Prostate gland (tissue), 2 donors: ENCODE measurements around the gene KAZN. TPM values are rescaled to one million over a fixed set of nuclear protein-coding genes. Genes with fewer than 3 reads are reported as not detected.

Experiments
- DNase-seq: peaks from one replicate; pipeline ENCODE4 v3.0.0-alpha.2; 2019; ENCODE audit warnings: low spot score
- H3K27ac ChIP-seq, 2 donors: fragments of 200-600 bp; sonication (generic); 2 replicates each; pipeline ENCODE4 v1.5.1; 2017 to 2019
- H3K27me3 ChIP-seq: fragments of 200-600 bp; sonication (generic); replicated peaks from 2 replicates; pipeline ENCODE4 v1.5.1; 2019; ENCODE audit not compliant: insufficient read depth
- H3K36me3 ChIP-seq, 2 donors: fragments of 200-600 bp; sonication (generic); 1 replicate in 1 of 2; 2 replicates in 1 of 2; pipeline versions ENCODE4 v1.5.1 to v1.8.1; 2017 to 2019
- H3K4me1 ChIP-seq: fragments of 200-600 bp; sonication (generic); replicated peaks from 2 replicates; pipeline ENCODE4 v1.5.1; 2019
- H3K4me3 ChIP-seq, 2 donors: fragments of 200-600 bp; sonication (generic); 2 replicates each; pipeline ENCODE4 v1.5.1; 2017 to 2019
- H3K9me3 ChIP-seq: fragments of 200-600 bp; sonication (generic); 2 replicates; pipeline ENCODE4 v1.5.1; 2017
- POLR2A ChIP-seq: fragments of 450-650 bp; IDR thresholded peaks from one replicate; pipeline ENCODE4 v1.6.1; 2016; ENCODE audit warnings: antibody characterized with exemption, mild to moderate bottlenecking
- POLR2AphosphoS5 ChIP-seq: sonication (generic); formaldehyde crosslinking; IDR thresholded peaks from one replicate; pipeline ENCODE4 v1.6.1; 2017; ENCODE audit warnings: antibody characterized with exemption
- WGBS: methylation state at CpG from one replicate; pipeline ENCODE4 v1.1.5; 2018; 5-methylcytosine and 5-hydroxymethylcytosine counted together
- intact Hi-C: fragments of 100-400 bp; cut with DNase I; formaldehyde crosslinking; loops from one replicate; pipeline ENCODE4 v1.14.2; 2022
- total RNA-seq, 2 donors: library from RNA; depleted of rRNA; stranded (reverse); fragments of >200 nt; gene quantifications; one replicate each; pipeline ENCODE4 v1.1.0, GENCODE V29; 2016
- TF ChIP-seq, protein P1 (sequence below), 4 experiments: fragments of 200-600 bp in 2 of 4; fragments of 450-650 bp in 2 of 4; sonication (generic) in 2 of 4; IDR thresholded peaks; 1 replicate in 3 of 4; 2 replicates in 1 of 4; pipeline ENCODE4 v1.5.1; 2016 to 2019; ENCODE audit warnings: antibody characterized with exemption in 4 of 4, mild to moderate bottlenecking in 2 of 4, moderate library complexity in 2 of 4

Gene KAZN
- total RNA-seq, 2 donors from 2014 or later: 8.3 to 12.7 TPM

DNA sequence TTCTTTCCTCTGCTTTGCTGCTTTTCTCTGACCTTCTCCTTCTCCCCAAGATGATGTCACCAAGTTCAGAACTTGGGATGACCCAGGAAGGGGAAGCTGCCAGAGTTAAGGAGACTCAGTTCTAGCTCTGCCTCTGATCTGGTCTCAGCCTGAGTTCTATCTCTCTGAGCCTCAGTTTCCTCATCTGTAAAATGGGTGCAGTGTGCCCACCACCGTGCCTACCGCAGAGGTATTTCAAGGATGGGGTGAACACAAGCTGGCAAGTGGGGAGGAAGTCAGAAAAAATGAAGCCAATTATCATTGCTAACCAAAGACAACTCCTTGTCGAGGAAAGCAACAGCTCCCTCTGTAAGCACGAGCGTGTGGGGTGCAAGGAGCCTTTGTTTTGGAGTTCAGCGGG lies 249.7 kb downstream of the KAZN start:
- WGBS: 90% methylated on average over 6 of the region's 6 CpGs
- H3K36me3 ChIP-seq: no peaks in the 10 kb centered on the region
- DNase-seq: no peak
- H3K9me3 ChIP-seq: no peaks in the 10 kb centered on the region
- H3K27ac ChIP-seq: no peak overlapping the region
- TF ChIP-seq POLR2A (no peak), POLR2AphosphoS5 (no peak)
- TF ChIP-seq, protein P1, sequence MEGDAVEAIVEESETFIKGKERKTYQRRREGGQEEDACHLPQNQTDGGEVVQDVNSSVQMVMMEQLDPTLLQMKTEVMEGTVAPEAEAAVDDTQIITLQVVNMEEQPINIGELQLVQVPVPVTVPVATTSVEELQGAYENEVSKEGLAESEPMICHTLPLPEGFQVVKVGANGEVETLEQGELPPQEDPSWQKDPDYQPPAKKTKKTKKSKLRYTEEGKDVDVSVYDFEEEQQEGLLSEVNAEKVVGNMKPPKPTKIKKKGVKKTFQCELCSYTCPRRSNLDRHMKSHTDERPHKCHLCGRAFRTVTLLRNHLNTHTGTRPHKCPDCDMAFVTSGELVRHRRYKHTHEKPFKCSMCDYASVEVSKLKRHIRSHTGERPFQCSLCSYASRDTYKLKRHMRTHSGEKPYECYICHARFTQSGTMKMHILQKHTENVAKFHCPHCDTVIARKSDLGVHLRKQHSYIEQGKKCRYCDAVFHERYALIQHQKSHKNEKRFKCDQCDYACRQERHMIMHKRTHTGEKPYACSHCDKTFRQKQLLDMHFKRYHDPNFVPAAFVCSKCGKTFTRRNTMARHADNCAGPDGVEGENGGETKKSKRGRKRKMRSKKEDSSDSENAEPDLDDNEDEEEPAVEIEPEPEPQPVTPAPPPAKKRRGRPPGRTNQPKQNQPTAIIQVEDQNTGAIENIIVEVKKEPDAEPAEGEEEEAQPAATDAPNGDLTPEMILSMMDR (IDR thresholded peaks at IDR 0.05): no peak
- H3K4me3 ChIP-seq: no peak overlapping the region
- H3K4me1 ChIP-seq: no peaks in the 10 kb centered on the region
- intact Hi-C loops: no loop called here
- peaks cover 1% of the 10 kb centered on the region for H3K27me3 ChIP-seq

- no peak for DNase-seq
- H3K27me3 ChIP-seq: no peaks in the 10 kb centered on the region
- no peak overlapping the region for H3K27ac ChIP-seq
- intact Hi-C loops: no loop called here
- H3K9me3 ChIP-seq: no peaks in the 10 kb centered on the region
- H3K36me3 ChIP-seq: no peaks in the 10 kb centered on the region
- no peak overlapping the region for H3K4me3 ChIP-seq
- WGBS: 86% methylated on average over 15 of the region's 17 CpGs
- H3K4me1 ChIP-seq: no peaks in the 10 kb centered on the region
- no peak for TF ChIP-seq POLR2A
- TF ChIP-seq, protein P1 (IDR thresholded peaks at IDR 0.05): no peak
- TF ChIP-seq POLR2AphosphoS5: no peak
Observed at GRCh38 chr1:14848625-14849024, 250.1 kb downstream of the KAZN start.

DNA sequence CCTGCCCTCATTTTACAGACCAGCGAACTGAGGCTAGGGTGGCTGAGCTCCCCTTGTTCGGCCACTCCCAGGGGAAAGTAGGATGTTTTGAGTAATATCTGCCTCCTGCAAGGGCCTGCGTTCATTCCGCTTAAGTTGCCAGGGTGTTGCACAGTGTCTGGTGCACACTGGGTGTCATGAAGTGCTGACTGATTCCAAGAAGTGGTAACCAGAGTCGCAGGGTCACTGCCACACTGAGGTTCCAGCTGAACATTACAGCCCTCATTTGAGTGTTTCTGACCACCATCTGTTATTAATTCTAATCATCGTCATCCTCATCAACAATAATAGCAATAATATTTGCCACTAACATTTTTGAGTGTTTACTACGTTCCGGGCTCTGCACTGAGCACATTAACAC lies 250.6 kb downstream of the KAZN start:
- H3K9me3 ChIP-seq: no peaks in the 10 kb centered on the region
- WGBS: 92% methylated on average over 8 of the region's 8 CpGs
- no peak for TF ChIP-seq POLR2A
- no peak for TF ChIP-seq POLR2AphosphoS5
- TF ChIP-seq, protein P1 (IDR thresholded peaks at IDR 0.05): no peak
- no peak overlapping the region for H3K27ac ChIP-seq
- intact Hi-C loops: no loop called here
- no peaks in the 10 kb centered on the region for H3K27me3 ChIP-seq
- H3K4me3 ChIP-seq: no peak overlapping the region
- H3K4me1 ChIP-seq: no peaks in the 10 kb centered on the region
- DNase-seq: no peak
- H3K36me3 ChIP-seq: no peaks in the 10 kb centered on the region

DNA sequence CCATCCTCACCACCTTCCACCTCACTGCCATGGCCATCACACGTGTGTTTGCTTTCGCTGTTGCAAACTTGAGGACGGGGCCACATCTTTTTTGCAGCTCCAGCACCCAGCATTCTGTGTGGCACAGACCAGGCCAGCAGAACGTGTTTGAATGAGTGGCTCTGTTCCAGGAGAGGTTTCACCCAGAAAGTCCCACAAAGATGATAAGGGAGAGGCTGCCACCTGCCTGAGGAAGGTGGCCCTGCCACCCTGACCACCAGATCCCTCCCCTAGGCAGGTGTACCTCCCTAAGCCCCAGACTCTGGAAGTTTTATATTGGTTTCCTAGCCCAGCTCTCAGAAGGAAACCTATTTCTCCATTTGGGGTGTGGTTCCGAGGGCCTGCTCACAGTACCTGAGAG lies 252.1 kb downstream of the KAZN start:
- 60% methylated on average over 5 of the region's 5 CpGs for WGBS
- H3K36me3 ChIP-seq: no peaks in the 10 kb centered on the region
- no peak for TF ChIP-seq POLR2AphosphoS5
- TF ChIP-seq, protein P1 (IDR thresholded peaks at IDR 0.05): peak in 2 of 4 experiments; percentile 42 to 46
- no peaks in the 10 kb centered on the region for H3K27me3 ChIP-seq
- intact Hi-C loops: no loop called here
- H3K4me1 ChIP-seq: no peaks in the 10 kb centered on the region
- no peak overlapping the region for H3K4me3 ChIP-seq
- no peaks in the 10 kb centered on the region for H3K9me3 ChIP-seq
- DNase-seq: peak; percentile 5
- no peak overlapping the region for H3K27ac ChIP-seq

DNA sequence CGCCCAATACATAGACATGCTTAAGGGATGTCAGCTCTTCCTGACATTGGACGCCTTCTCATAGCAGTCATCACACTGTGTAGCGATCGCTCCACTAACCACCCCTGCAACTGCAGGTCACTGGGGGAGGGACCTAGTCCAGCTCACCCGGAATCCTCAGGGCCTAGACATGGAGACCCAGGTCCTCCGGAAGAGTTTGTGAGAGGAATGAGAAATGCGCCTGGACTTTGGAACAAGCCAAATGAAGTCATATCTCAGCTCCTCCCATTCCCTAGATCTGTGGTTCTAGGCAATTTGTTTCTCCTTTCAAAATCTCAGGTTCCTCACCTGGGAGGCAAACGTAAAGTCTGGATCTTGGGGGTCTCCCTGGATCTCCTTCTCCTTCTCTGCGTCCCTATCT lies 253.3 kb downstream of the KAZN start:
- H3K4me1 ChIP-seq: no peaks in the 10 kb centered on the region
- WGBS: 91% methylated on average over 9 of the region's 9 CpGs
- DNase-seq: no peak
- no peak overlapping the region for H3K27ac ChIP-seq
- no peaks in the 10 kb centered on the region for H3K27me3 ChIP-seq
- intact Hi-C loops: no loop called here
- H3K9me3 ChIP-seq: no peaks in the 10 kb centered on the region
- H3K4me3 ChIP-seq: no peak overlapping the region
- H3K36me3 ChIP-seq: no peaks in the 10 kb centered on the region
- no peak for TF ChIP-seq POLR2AphosphoS5
- TF ChIP-seq, protein P1 (IDR thresholded peaks at IDR 0.05): no peak
- TF ChIP-seq POLR2A: no peak
